C4-2B (cell line): ENCODE measurements around the gene CELSR1.

Experiments used
- CTCF ChIP-seq: fragments of 450-650 bp; conservative IDR thresholded peaks from 2 replicates; pipeline ENCODE4 v1.5.1; 2017; ENCODE audit warnings: mild to moderate bottlenecking
- ZFX ChIP-seq: fragments of 450-650 bp; IDR thresholded peaks from 2 replicates; pipeline ENCODE4 v1.6.1; 2017

- TF ChIP-seq CTCF, result no peak
- no peak for TF ChIP-seq ZFX
Observed at GRCh38 chr22:46484861-46485595, 52.4 kb downstream of the CELSR1 start.
